ENCODE data around the gene CD38.

The CD38 gene

DNA sequence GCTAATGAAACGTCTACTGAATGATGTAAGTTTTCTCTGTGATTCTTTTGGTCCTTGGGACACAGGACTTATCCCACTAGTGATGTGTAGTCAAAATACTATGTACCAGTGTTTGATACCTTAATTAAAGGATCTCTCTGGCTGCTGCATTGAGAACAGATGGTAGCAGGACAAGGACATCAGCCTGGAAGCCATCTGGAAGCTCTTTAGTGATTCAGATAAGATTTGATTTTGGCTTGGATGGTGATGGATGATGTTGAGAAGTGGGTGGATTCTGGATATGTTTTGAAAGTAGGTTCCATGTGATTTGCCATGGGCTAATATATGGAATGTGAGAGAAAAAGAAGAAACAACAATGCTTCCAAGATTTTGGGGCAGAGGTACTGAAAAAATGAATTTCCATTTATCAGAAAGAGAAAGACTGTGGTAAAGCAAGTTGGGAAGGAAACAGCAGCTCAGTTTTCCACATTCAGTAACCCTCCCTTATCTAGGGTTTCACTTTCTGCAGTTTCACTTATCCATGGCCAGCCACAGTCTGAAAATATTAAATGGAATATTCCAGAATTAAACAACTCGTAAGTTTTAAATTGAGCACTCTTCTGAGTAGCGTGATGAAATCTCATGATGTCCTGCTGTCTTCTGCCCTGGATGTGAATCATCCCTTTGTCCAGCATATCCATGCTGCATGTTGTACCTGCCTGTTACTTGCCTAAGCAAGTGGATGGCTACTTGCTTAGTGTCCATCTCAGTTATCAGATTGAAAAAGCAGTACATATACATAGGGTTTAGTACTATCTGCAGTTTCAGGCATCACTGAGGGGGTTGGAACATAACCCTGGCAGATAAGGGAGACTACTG, 15.6 kb downstream of the CD38 start:
- TF ChIP-seq, protein P1, sequence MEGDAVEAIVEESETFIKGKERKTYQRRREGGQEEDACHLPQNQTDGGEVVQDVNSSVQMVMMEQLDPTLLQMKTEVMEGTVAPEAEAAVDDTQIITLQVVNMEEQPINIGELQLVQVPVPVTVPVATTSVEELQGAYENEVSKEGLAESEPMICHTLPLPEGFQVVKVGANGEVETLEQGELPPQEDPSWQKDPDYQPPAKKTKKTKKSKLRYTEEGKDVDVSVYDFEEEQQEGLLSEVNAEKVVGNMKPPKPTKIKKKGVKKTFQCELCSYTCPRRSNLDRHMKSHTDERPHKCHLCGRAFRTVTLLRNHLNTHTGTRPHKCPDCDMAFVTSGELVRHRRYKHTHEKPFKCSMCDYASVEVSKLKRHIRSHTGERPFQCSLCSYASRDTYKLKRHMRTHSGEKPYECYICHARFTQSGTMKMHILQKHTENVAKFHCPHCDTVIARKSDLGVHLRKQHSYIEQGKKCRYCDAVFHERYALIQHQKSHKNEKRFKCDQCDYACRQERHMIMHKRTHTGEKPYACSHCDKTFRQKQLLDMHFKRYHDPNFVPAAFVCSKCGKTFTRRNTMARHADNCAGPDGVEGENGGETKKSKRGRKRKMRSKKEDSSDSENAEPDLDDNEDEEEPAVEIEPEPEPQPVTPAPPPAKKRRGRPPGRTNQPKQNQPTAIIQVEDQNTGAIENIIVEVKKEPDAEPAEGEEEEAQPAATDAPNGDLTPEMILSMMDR (IDR thresholded peaks at IDR 0.05; ENCODE audit: insufficient read depth, low read length, poor library complexity, severe bottlenecking), result no peak
- Histone ChIP-seq H3K4me3 (replicated peaks; ENCODE audit: low read depth, low read length) (no peak overlapping the region), H3K36me3 (ENCODE audit: control insufficient read depth, insufficient read depth, low read length) (no peaks in the 10 kb centered on the region), H3K27me3 (replicated peaks; ENCODE audit: control insufficient read depth, insufficient read depth, low read length) (no peaks in the 10 kb centered on the region; the same call in 1 of the 2 replicates)
- no peak for DNase-seq (ENCODE audit: extremely low read depth, insufficient read length)

DNA sequence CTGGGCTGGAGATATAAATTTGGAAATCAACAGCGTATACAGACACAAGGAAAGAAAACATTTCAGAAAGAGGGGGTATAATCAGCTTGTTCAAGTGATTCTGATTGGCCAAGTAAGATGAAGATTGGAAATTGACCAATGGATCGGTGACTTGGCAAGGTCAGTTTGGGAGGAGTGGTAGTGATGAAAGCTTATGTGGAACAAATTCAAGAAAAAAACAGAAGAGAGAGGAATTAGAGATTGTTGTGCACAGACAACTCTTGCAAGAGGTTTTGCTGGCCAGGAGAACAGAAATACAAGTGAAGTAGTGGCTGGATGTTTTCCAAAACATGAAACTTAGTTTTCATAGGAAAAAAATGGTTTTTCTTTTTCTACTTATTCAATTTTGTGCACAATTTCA, 16.3 kb downstream of the CD38 start:
- H3K4me3 ChIP-seq (replicated peaks; ENCODE audit: low read depth, low read length), result no peak overlapping the region
- no peaks in the 10 kb centered on the region for H3K36me3 ChIP-seq (ENCODE audit: control insufficient read depth, insufficient read depth, low read length)
- no peak for DNase-seq (ENCODE audit: extremely low read depth, insufficient read length)

DNA sequence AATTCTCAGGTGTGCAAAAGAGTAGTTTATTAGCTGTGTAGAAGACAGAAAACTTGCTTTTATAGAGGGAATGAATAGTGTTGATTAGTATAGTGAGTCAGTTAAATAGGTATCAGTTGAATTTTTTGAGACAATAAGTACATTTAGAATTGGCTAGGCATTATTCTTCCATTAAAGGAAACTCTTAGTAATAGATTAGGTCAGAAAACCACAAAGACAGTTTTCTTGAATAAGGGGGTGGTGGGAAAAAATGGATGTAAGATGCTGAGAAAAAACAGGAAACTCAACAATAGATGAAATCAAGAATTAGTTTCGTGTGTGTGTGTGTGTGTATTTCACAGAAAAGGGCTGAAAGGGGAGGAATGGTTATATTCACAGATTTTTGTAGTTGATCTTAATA, 16.8 kb downstream of the CD38 start:
- TF ChIP-seq, protein P1 (IDR thresholded peaks at IDR 0.05; ENCODE audit: insufficient read depth, low read length, poor library complexity, severe bottlenecking), result no peak
- H3K27me3 ChIP-seq (replicated peaks; ENCODE audit: control insufficient read depth, insufficient read depth, low read length), result no peaks in the 10 kb centered on the region; the same call in 1 of the 2 replicates
- no peaks in the 10 kb centered on the region for H3K36me3 ChIP-seq (ENCODE audit: control insufficient read depth, insufficient read depth, low read length)
- no peak for DNase-seq (ENCODE audit: extremely low read depth, insufficient read length)
- no peak overlapping the region for H3K4me3 ChIP-seq (replicated peaks; ENCODE audit: low read depth, low read length)

More for the DNA sequence above, 16.3 kb downstream of the CD38 start:
- no peaks in the 10 kb centered on the region; the same call in 1 of the 2 replicates for H3K27me3 ChIP-seq (replicated peaks; ENCODE audit: control insufficient read depth, insufficient read depth, low read length)
- TF ChIP-seq, protein P1 (IDR thresholded peaks at IDR 0.05; ENCODE audit: insufficient read depth, low read length, poor library complexity, severe bottlenecking), result no peak

DNA sequence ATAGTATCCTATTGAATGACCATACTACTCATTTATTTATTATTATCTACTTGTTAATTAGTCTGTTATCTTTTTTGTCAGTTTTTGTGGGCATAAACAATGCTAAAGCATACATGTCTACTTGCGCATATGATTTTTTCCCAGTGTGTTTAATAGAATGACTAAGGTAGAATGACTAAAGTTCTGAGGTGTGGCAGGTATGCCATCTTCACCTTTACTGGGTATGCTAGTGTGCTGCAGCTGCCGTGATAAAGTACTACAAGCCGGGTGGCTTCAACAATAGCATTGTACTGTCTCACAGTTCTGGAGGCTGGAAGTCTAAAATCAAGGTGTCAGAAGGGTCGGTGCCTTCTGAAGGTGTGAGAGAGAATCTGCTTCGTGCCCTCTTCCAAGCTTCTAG, 19.2 kb downstream of the CD38 start:
- no peak overlapping the region for H3K4me3 ChIP-seq (replicated peaks; ENCODE audit: low read depth, low read length)
- DNase-seq (ENCODE audit: extremely low read depth, insufficient read length), result no peak
- TF ChIP-seq, protein P1 (IDR thresholded peaks at IDR 0.05; ENCODE audit: insufficient read depth, low read length, poor library complexity, severe bottlenecking), result no peak
- H3K27me3 ChIP-seq (replicated peaks; ENCODE audit: control insufficient read depth, insufficient read depth, low read length), result no peaks in the 10 kb centered on the region; the same call in 1 of the 2 replicates
- H3K36me3 ChIP-seq (ENCODE audit: control insufficient read depth, insufficient read depth, low read length), result no peaks in the 10 kb centered on the region

DNA sequence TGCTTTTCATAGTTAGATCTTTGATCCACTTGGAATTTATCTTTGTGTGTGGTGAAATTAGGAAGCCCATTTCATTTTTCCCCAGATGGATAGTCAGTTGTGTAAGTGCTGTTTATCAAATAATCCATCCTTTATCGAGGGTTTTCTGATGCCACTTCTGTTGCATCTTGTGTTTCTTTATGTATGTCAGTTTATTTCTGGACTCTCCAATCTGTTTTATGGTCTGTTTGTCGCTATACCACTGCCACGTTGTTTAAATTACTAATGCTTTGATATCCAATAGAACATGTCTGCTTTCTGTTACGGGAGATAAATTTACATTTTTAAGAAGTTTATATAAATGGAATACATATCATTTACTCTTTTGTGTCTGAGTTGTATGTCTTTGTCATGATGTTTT, 21.0 kb downstream of the CD38 start:
- H3K36me3 ChIP-seq (ENCODE audit: control insufficient read depth, insufficient read depth, low read length), result no peaks in the 10 kb centered on the region
- no peak for DNase-seq (ENCODE audit: extremely low read depth, insufficient read length)
- H3K4me3 ChIP-seq (replicated peaks; ENCODE audit: low read depth, low read length), result no peak overlapping the region
- TF ChIP-seq, protein P1 (IDR thresholded peaks at IDR 0.05; ENCODE audit: insufficient read depth, low read length, poor library complexity, severe bottlenecking), result no peak
- H3K27me3 ChIP-seq (replicated peaks; ENCODE audit: control insufficient read depth, insufficient read depth, low read length), result no peaks in the 10 kb centered on the region; the same call in 1 of the 2 replicates
